ENCODE results near the gene ZNF771. TPM values are rescaled to one million over a fixed set of nuclear protein-coding genes. Genes with fewer than 3 reads are reported as not detected.

ZNF771 gene
- total and polyA plus RNA-seq, 9 of the 15 experiments (the other 6 are each of a cell fraction or from before 2014, with no cell fraction given) = 1.5 to 12.6 (median 4.4) TPM

GRCh38 chr16:30437511-30438046, 30.2 kb downstream of the ZNF771 start:
- H3K4me1 ChIP-seq (replicated peaks in 1 of 2; ENCODE audit: control insufficient read depth in 2 of 2, insufficient read depth in 2 of 2, low read length in 2 of 2) = no peaks in the 10 kb centered on the region
- no peak overlapping the region for H3K27ac ChIP-seq (ENCODE audit: extremely low read depth, low read depth, low read length)
- DNase-seq (ENCODE audit: extremely low read depth in 1 of 4, low spot score in 3 of 4) (no peak), ATAC-seq (no peak), FAIRE-seq (no peak)
- POLR2A ChIA-PET = interaction anchor here (0.9 to 1.2 kb wide), 2 partner anchors 119 to 221 kb away, joined by 3 read pairs; no protein-coding TSS in a partner anchor
- no peaks in the 10 kb centered on the region for H3K36me3 ChIP-seq (ENCODE audit: control insufficient read depth, insufficient read depth, low read length)
- H3K79me2 ChIP-seq (ENCODE audit: control insufficient read depth, insufficient read depth, low read length) = no peaks in the 10 kb centered on the region
- no peak overlapping the region for H2AFZ ChIP-seq (ENCODE audit: low read depth, low read length)
- H3K9me1 ChIP-seq (ENCODE audit: control insufficient read depth, insufficient read depth, low read length) = no peaks in the 10 kb centered on the region
- H3K9me3 ChIP-seq (replicated peaks; ENCODE audit: control insufficient read depth, insufficient read depth, low read depth, low read length) = no peaks in the 10 kb centered on the region
- H3K4me3 ChIP-seq = no peak overlapping the region
- in situ Hi-C loops (cut with MboI) = loop anchor here (10.0 kb wide), 1 partner anchor 187 kb away; no protein-coding TSS in a partner anchor
- CTCF ChIA-PET (ENCODE audit: low intra/inter-chr PET ratio) = no interaction called here
- intact Hi-C loops (cut with micrococcal nuclease) = no loop called here
- BruUV-seq (replicated peaks) = no TSS peak
- 41% methylated on average over 3 of the region's 3 CpGs for WGBS (ENCODE audit: insufficient coverage, low coverage, missing lambda C conversion rate)
- no peak overlapping the region for H3K9ac ChIP-seq (ENCODE audit: insufficient read depth in 1 of 2, low read depth in 2 of 2, low read length in 2 of 2)
- no peaks in the 10 kb centered on the region for H4K20me1 ChIP-seq (replicated peaks; ENCODE audit: control insufficient read depth, insufficient read depth, low read length)
- no peaks in the 10 kb centered on the region for H3K27me3 ChIP-seq (ENCODE audit: control insufficient read depth in 2 of 2, insufficient read depth in 2 of 2, low read length in 2 of 2)
- H3K4me2 ChIP-seq (ENCODE audit: insufficient read depth, low read length) = no peak overlapping the region
- TF ChIP-seq HMGXB4 (CRISPR knock-in tag; IDR thresholded peaks at IDR 0.05) = no peak
- no peak for TF ChIP-seq HMG20B (CRISPR knock-in tag; IDR thresholded peaks at IDR 0.05)
- TF ChIP-seq TCF7L2 (IDR thresholded peaks at IDR 0.05; ENCODE audit: low read depth, low read length) = no peak
- no peak for TF ChIP-seq ZNF584 (CRISPR knock-in tag; IDR thresholded peaks at IDR 0.05; ENCODE audit: low read depth)
- no peak for TF ChIP-seq ID3 (CRISPR knock-in tag; IDR thresholded peaks at IDR 0.05)
- no peak for TF ChIP-seq ID3 (tag; IDR thresholded peaks at IDR 0.05)
- no peak for TF ChIP-seq MITF (IDR thresholded peaks at IDR 0.05)
- TF ChIP-seq KLF6 (CRISPR knock-in tag; IDR thresholded peaks at IDR 0.05; ENCODE audit: borderline replicate concordance) = no peak
- no peak for TF ChIP-seq PRDM10 (IDR thresholded peaks at IDR 0.05; ENCODE audit: partially characterized antibody)
- no peak for TF ChIP-seq ZEB2 (IDR thresholded peaks at IDR 0.05)
- TF ChIP-seq SRSF1 (IDR thresholded peaks at IDR 0.05; ENCODE audit: low read depth, low read length) = no peak
- no peak for TF ChIP-seq ZNF274 (IDR thresholded peaks at IDR 0.05; ENCODE audit: borderline replicate concordance, low read depth, low read length)
- no peak for TF ChIP-seq ELF4 (CRISPR knock-in tag; IDR thresholded peaks at IDR 0.05)

Data from K562 (cell line).